Measurements from ENCODE around the gene NEDD8. TPM values are rescaled to one million over a fixed set of nuclear protein-coding genes. Genes with fewer than 3 reads are reported as not detected.

The NEDD8 gene
- total RNA-seq, 1 experiment from 2014 or later, result 214 TPM

DNA sequence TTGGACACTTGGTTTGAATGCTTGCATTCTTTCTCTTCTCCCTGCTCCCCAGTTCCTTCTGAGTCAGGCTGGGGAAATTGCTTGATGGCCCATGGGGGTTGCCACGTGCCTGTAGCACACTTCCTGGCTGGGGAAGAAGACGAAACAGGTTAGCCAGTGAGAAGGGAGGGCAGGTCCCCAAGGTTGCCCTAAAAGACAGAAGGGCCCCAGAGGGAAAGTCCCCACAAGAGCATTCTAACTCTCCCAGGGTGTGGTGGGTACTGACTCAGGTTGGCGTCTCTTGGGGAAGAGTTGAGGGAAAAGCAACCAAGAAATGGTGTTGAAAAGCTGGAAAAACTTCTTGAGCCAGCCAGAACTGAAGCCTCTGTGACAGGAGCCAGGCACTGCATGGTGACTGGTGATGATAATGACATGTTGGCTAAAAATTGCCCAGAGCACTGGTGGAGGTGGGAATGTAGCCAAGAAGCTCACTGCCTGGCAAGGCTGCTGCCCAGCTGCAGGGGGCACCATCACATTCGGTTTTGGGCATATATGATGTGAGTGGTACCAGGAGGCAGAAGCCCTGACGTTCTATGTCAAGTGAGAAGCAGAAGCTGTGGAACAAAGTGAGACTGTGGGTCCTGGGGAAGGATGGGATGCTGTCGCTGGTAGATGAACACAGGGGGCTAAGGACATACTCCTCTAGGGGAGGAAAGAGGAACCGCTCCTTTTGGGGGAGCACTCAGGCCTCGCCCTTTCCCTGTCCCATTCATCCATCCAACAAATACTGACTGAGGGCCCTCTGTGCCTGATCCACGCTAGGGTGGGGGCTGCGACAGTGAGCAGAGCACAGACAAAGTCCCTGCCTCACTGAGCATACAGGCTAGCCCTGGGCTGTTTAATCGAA is 47.4 kb upstream of the NEDD8 start:
- H2AK5ac ChIP-seq (ENCODE audit: insufficient read length, low read length), result no peak overlapping the region
- no peaks in the 10 kb centered on the region for H3K4me1 ChIP-seq (ENCODE audit: insufficient read depth, low read length)
- Mint-ChIP-seq H3K9me3 (no peaks in the 10 kb centered on the region), H3K36me3 (ENCODE audit: insufficient read depth in 1 of 3, low read depth in 3 of 3) (no peaks in the 10 kb centered on the region), H3K27me3 (ENCODE audit: low read depth) (no peaks in the 10 kb centered on the region), H3K4me3 (no peak overlapping the region), H3K4me1 (peaks cover 2% of the 10 kb centered on the region in 2 experiments; a peak in 1 of 4 replicates), H3K27ac (no peak overlapping the region)
- H4K8ac ChIP-seq (replicated peaks; ENCODE audit: insufficient read length, low read depth, low read length), result no peak overlapping the region
- H2BK5ac ChIP-seq (ENCODE audit: insufficient read length, low read length), result no peak overlapping the region
- H3K4ac ChIP-seq (ENCODE audit: low read depth, low read length), result no peak overlapping the region
- no peak overlapping the region for H3K18ac ChIP-seq (ENCODE audit: insufficient read length, low read depth, low read length)
- H3K23me2 ChIP-seq (ENCODE audit: insufficient read length, low read depth, low read length, poor library complexity, severe bottlenecking), result no peaks in the 10 kb centered on the region
- no peak overlapping the region for H2BK12ac ChIP-seq (ENCODE audit: insufficient read length, low read depth, low read length)
- no peak overlapping the region for H3K9ac ChIP-seq (ENCODE audit: extremely low read depth, insufficient read length, low read length)
- H4K5ac ChIP-seq (ENCODE audit: insufficient read length, low read depth, low read length), result no peak overlapping the region
- no peak overlapping the region for H4K91ac ChIP-seq (ENCODE audit: insufficient read length, low read depth, low read length)
- no peak for DNase-seq
- H2AFZ ChIP-seq (ENCODE audit: low read length), result no peak overlapping the region
- H3K27me3 ChIP-seq (ENCODE audit: insufficient read depth, low read length), result no peaks in the 10 kb centered on the region
- H3K4me2 ChIP-seq (ENCODE audit: insufficient read depth, insufficient read length, low read length), result no peak overlapping the region
- H3K27ac ChIP-seq (ENCODE audit: insufficient read length, low read depth, low read length), result no peak overlapping the region
- no peak overlapping the region for H3K56ac ChIP-seq (ENCODE audit: insufficient read length, low read depth, low read length)
- no peak overlapping the region for H3K23ac ChIP-seq (ENCODE audit: insufficient read length, low read depth, low read length)
- H3K79me2 ChIP-seq (ENCODE audit: insufficient read depth, low read length), result no peaks in the 10 kb centered on the region
- no peak overlapping the region for H2BK20ac ChIP-seq (ENCODE audit: low read depth, low read length, poor library complexity, severe bottlenecking)
- TF ChIP-seq CTCF (conservative IDR thresholded peaks at IDR 0.05), result peak; percentile 34
- no CpG with 5 or more reads among the region's 11 CpGs for WGBS (ENCODE audit: extremely low coverage, insufficient read length, low lambda C conversion rate)
- no peaks in the 10 kb centered on the region for H3K79me1 ChIP-seq (ENCODE audit: insufficient read depth, low read depth, low read length, poor library complexity, severe bottlenecking)
- no peak overlapping the region for H3K14ac ChIP-seq (ENCODE audit: insufficient read depth, low read length)
- H2BK120ac ChIP-seq (ENCODE audit: low read depth, low read length, poor library complexity, severe bottlenecking), result no peak overlapping the region
- no peak overlapping the region for H3T11ph ChIP-seq (ENCODE audit: low read length)
- H3K9me3 ChIP-seq (ENCODE audit: control insufficient read depth, low read depth, low read length), result no peaks in the 10 kb centered on the region
- H4K20me1 ChIP-seq (ENCODE audit: control insufficient read depth, insufficient read depth, insufficient read length), result no peaks in the 10 kb centered on the region
- no peak overlapping the region for H2BK15ac ChIP-seq (ENCODE audit: low read depth, low read length)
